GM18526 (cell line): ENCODE measurements around the gene CD9.

Source experiments
- POLR2A ChIP-seq: IDR thresholded peaks from 3 replicates; pipeline ENCODE4 v1.6.1; 2011; ENCODE audit not compliant: insufficient read length; ENCODE audit errors: extremely low read depth

Gene CD9

GRCh38 chr12:6226679-6227051 lies 26.5 kb downstream of the CD9 start:
- no peak for TF ChIP-seq POLR2A

DNA sequence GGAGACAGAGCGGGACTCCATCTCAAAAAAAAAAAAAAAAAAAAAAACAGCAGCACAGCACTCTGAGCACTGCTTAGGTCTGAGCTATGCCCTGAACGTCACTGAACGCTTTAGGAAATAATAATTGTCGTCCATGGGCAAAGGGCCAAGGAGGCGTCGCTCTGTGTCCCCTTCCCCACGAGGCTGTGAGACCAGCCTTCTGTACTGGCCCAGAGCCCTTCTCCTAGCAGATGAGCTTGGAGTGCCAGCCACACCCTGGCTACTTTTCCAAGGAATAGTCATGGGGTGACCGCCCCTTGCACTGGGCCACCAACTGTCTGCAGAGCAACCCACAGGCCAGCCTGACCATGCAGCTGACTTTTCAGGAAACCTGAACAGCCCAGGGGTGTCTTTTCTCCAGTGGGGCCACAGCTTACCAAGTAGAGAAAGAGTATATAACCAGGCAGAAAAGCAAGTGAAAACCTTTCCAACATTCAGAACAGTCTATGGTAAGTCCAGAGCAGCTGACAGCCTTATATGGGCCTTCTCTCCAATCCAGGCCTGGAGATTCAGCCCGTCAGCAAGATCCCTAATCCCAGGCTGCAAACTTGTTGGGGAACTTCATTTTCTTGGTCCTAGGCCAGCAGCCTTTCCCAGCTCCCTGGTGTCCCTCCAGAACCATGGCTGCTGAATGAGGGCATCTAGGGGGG lies 28.5 kb downstream of the CD9 start:
- no peak for TF ChIP-seq POLR2A

GRCh38 chr12:6229224-6230218 lies 29.3 kb downstream of the CD9 start:
- no peak for TF ChIP-seq POLR2A

- TF ChIP-seq POLR2A = no peak
These were observed 30.3 kb downstream of the CD9 start for GRCh38 chr12:6230321-6231110.

- no peak for TF ChIP-seq POLR2A
These were observed 31.4 kb downstream of the CD9 start for GRCh38 chr12:6231359-6232268.

- TF ChIP-seq POLR2A = no peak
These were observed 33.1 kb downstream of the CD9 start for GRCh38 chr12:6233121-6233971.

- no peak for TF ChIP-seq POLR2A
These were observed 34.0 kb downstream of the CD9 start for GRCh38 chr12:6234214-6234613.

- no peak for TF ChIP-seq POLR2A
These were observed 34.7 kb downstream of the CD9 start for GRCh38 chr12:6234906-6235305.

DNA sequence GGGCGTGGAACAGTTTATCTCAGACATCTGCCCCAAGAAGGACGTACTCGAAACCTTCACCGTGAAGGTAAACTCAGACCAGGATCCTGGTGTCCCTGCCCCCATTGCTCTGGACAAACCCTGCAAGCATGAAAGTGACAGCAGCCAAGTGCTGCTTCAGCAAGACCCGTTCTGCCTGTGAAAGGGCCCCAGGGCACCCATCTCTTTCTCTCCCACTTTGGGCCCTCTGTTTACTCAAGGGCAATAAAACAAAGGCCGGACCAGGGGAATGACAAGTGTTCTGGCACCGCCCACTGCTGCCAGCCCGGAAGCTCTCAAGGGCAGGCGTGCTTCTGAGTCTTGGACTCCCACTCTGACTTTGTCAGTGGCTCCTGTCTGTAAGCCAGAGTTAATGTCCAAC lies 35.3 kb downstream of the CD9 start:
- no peak for TF ChIP-seq POLR2A

- TF ChIP-seq POLR2A = no peak
These were observed 35.9 kb downstream of the CD9 start for GRCh38 chr12:6235906-6236640.

GRCh38 chr12:6236641-6236940 lies 36.4 kb downstream of the CD9 start:
- no peak for TF ChIP-seq POLR2A

DNA sequence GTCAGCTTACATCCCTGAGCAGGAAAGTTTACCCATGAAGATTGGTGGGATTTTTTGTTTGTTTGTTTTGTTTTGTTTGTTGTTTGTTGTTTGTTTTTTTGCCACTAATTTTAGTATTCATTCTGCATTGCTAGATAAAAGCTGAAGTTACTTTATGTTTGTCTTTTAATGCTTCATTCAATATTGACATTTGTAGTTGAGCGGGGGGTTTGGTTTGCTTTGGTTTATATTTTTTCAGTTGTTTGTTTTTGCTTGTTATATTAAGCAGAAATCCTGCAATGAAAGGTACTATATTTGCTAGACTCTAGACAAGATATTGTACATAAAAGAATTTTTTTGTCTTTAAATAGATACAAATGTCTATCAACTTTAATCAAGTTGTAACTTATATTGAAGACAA lies 37.6 kb downstream of the CD9 start:
- TF ChIP-seq POLR2A = no peak

DNA sequence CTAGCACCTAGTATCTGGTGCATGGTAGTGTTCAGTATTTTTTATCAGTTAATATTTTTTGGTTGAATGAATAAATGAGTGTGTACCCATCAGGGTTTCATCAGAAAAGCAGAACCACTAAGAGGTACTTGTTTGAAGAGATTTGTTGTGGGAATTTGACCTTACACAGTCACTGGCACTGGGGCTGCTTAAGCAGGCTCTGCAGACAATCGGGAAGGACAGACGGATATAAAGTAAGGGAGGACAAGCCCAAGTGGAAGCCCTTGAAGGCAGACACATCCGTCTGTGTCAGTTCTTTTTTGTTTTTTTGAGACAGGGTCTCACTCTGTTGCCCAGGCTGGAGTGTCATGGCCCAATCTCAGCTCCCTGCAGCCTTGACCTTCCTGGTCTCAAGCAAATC lies 38.7 kb downstream of the CD9 start:
- TF ChIP-seq POLR2A = no peak
